Erythroblast (primary cell): ENCODE results near the gene EVC2.

ENCODE experiments used
- GATA1 ChIP-seq: IDR thresholded peaks from 2 replicates; pipeline ENCODE4 v1.6.1; 2011; ENCODE audit warnings: low read depth, mild to moderate bottlenecking, control low read depth, low read length, moderate library complexity
- POLR2A ChIP-seq: IDR thresholded peaks from 2 replicates; pipeline ENCODE4 v1.6.1; 2011; ENCODE audit warnings: mild to moderate bottlenecking, low read length

GRCh38 chr4:5704276-5704675, 4.1 kb downstream of the EVC2 start:
- TF ChIP-seq POLR2A, result no peak
- no peak for TF ChIP-seq GATA1
